ENCODE measurements around the gene SLC35A3. TPM values are rescaled to one million over a fixed set of nuclear protein-coding genes. Genes with fewer than 3 reads are reported as not detected.

Gene SLC35A3
- total and polyA plus RNA-seq, 9 of the 15 experiments (the other 6 are each of a cell fraction or from before 2014, with no cell fraction given), result 3.5 to 21.7 (median 13.2) TPM

GRCh38 chr1:99969729-99970621 lies at the start of gene SLC35A3 (continued):
- TF ChIP-seq, protein P1, sequence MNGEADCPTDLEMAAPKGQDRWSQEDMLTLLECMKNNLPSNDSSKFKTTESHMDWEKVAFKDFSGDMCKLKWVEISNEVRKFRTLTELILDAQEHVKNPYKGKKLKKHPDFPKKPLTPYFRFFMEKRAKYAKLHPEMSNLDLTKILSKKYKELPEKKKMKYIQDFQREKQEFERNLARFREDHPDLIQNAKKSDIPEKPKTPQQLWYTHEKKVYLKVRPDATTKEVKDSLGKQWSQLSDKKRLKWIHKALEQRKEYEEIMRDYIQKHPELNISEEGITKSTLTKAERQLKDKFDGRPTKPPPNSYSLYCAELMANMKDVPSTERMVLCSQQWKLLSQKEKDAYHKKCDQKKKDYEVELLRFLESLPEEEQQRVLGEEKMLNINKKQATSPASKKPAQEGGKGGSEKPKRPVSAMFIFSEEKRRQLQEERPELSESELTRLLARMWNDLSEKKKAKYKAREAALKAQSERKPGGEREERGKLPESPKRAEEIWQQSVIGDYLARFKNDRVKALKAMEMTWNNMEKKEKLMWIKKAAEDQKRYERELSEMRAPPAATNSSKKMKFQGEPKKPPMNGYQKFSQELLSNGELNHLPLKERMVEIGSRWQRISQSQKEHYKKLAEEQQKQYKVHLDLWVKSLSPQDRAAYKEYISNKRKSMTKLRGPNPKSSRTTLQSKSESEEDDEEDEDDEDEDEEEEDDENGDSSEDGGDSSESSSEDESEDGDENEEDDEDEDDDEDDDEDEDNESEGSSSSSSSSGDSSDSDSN (IDR thresholded peaks at IDR 0.05; ENCODE audit: borderline replicate concordance in 1 of 2, low read depth in 2 of 2, low read length in 2 of 2), result peak; percentile 68 to 78; a peak in 1 of 4 replicates
- TF ChIP-seq ATF1 (CRISPR knock-in tag; IDR thresholded peaks at IDR 0.05), result no peak
- TF ChIP-seq ATF1 (tag; IDR thresholded peaks at IDR 0.05), result peak; percentile 77
- TF ChIP-seq ZNF354B (CRISPR knock-in tag; IDR thresholded peaks at IDR 0.05), result no peak
- TF ChIP-seq, protein P2, sequence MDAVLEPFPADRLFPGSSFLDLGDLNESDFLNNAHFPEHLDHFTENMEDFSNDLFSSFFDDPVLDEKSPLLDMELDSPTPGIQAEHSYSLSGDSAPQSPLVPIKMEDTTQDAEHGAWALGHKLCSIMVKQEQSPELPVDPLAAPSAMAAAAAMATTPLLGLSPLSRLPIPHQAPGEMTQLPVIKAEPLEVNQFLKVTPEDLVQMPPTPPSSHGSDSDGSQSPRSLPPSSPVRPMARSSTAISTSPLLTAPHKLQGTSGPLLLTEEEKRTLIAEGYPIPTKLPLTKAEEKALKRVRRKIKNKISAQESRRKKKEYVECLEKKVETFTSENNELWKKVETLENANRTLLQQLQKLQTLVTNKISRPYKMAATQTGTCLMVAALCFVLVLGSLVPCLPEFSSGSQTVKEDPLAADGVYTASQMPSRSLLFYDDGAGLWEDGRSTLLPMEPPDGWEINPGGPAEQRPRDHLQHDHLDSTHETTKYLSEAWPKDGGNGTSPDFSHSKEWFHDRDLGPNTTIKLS (IDR thresholded peaks at IDR 0.05; ENCODE audit: borderline replicate concordance, low read depth), result peak; percentile 77
- TF ChIP-seq, protein P3, sequence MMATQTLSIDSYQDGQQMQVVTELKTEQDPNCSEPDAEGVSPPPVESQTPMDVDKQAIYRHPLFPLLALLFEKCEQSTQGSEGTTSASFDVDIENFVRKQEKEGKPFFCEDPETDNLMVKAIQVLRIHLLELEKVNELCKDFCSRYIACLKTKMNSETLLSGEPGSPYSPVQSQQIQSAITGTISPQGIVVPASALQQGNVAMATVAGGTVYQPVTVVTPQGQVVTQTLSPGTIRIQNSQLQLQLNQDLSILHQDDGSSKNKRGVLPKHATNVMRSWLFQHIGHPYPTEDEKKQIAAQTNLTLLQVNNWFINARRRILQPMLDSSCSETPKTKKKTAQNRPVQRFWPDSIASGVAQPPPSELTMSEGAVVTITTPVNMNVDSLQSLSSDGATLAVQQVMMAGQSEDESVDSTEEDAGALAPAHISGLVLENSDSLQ (IDR thresholded peaks at IDR 0.05), result 0 out of 2 replicates have a peak, but pooled peaks have one; percentile 5
- peak in 1 of 2 experiments; percentile 29; a peak in 1 of 4 replicates for TF ChIP-seq RCOR1 (IDR thresholded peaks at IDR 0.05; ENCODE audit: borderline replicate concordance in 1 of 2, low read depth in 2 of 2, low read length in 2 of 2)
- no peak for TF ChIP-seq ZNF57 (CRISPR knock-in tag; IDR thresholded peaks at IDR 0.05)
- 0 out of 2 replicates have a peak, but pooled peaks have one; percentile 6 for TF ChIP-seq ELF4 (CRISPR knock-in tag; IDR thresholded peaks at IDR 0.05)
- TF ChIP-seq ZNF311 (CRISPR knock-in tag; IDR thresholded peaks at IDR 0.05), result no peak
- TF ChIP-seq RUNX1 (IDR thresholded peaks at IDR 0.05; ENCODE audit: low read depth), result no peak
- peak; percentile 95 for TF ChIP-seq TAF7 (tag; IDR thresholded peaks at IDR 0.05)
- TF ChIP-seq, protein P4, sequence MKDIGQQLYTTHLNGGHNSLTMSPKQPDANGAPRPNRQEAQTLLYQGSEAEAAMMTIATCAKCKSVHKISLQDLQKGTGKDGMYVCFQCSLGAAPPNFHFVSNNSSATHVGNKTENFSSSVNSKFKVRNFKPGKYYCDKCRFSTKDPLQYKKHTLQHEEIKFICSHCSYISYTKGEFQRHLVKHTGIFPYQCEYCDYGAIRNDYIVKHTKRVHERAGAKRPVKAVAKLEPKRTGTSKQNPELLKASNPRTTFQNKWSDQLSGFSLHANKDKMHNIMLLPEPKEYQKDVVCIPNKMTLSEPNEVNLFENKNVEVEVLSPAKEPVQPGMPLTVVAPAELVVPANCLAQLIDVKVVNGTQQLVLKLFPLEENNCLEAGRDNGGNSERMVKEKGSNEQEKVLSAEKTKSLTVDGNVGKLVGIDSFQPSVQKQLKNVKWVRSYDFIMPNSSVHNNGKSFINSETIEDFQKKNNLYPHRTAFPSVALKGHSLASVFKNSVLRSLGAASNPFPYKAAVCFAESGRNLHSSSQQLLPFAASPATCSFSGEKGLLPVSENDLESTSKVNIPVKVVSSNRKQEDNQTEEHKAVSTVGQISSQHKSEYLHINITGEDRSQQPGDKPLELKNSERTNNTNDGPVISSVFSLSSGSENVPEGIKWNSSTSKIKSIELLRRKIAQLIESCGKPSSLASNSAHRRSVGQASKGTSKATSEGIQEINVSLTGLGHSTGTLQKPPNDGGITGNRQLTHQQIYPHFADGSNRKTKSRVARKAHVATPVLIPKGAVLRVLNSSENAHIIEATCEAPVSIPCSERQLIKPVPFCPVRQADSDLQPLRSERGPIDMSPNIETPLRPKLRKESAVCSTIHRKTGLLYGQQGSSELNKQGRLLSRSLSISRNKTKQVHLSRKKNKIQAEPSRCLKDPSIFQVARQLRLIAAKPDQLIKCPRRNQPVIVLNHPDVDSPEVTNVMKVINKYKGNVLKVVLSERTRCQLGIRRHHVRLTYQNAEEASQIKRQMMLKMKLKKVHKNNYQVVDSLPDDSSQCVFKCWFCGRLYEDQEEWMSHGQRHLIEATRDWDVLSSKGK (CRISPR knock-in tag; IDR thresholded peaks at IDR 0.05), result no peak
- 0 out of 2 replicates have a peak, but pooled peaks have one; percentile 57 for TF ChIP-seq LARP7 (IDR thresholded peaks at IDR 0.05)
- TF ChIP-seq, protein P5, sequence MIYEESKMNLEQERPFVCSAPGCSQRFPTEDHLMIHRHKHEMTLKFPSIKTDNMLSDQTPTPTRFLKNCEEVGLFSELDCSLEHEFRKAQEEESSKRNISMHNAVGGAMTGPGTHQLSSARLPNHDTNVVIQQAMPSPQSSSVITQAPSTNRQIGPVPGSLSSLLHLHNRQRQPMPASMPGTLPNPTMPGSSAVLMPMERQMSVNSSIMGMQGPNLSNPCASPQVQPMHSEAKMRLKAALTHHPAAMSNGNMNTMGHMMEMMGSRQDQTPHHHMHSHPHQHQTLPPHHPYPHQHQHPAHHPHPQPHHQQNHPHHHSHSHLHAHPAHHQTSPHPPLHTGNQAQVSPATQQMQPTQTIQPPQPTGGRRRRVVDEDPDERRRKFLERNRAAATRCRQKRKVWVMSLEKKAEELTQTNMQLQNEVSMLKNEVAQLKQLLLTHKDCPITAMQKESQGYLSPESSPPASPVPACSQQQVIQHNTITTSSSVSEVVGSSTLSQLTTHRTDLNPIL (CRISPR knock-in tag; IDR thresholded peaks at IDR 0.05), result no peak
- 0 out of 2 replicates have a peak, but pooled peaks have one; percentile 67 for TF ChIP-seq HIVEP1 (CRISPR knock-in tag; IDR thresholded peaks at IDR 0.05)
- TF ChIP-seq MCM2 (IDR thresholded peaks at IDR 0.05; ENCODE audit: low read depth), result no peak
